Stimulated activated CD4-positive, alpha-beta T cell treated with anti-CD3 and anti-CD28 coated beads, Interleukin-4, amount 100 ng/mL, for 48 hours (primary cell): ENCODE data around the gene AFG3L2.

Source experiments
- DNase-seq, 2 donors: peaks; one replicate each; pipeline ENCODE4 v3.0.0-alpha.2; 2020; ENCODE audit warnings: low read depth in 2 of 2

AFG3L2 gene

GRCh38 chr18:12325726-12326245 is 51.2 kb downstream of the AFG3L2 start:
- no peak for DNase-seq

- no peak for DNase-seq
These were observed 51.9 kb downstream of the AFG3L2 start for GRCh38 chr18:12324991-12325725.

GRCh38 chr18:12321333-12321732 is 55.7 kb downstream of the AFG3L2 start:
- no peak for DNase-seq

- DNase-seq = no peak
These were observed 58.2 kb downstream of the AFG3L2 start for GRCh38 chr18:12318857-12319256.

GRCh38 chr18:12318334-12318697 is 58.7 kb downstream of the AFG3L2 start:
- DNase-seq = no peak

GRCh38 chr18:12317664-12318333 is 59.2 kb downstream of the AFG3L2 start:
- DNase-seq = no peak

- DNase-seq = no peak
These were observed 61.1 kb downstream of the AFG3L2 start for GRCh38 chr18:12315911-12316310.

GRCh38 chr18:12315490-12315889 is 61.5 kb downstream of the AFG3L2 start:
- no peak for DNase-seq

GRCh38 chr18:12314591-12315305 is 62.3 kb downstream of the AFG3L2 start:
- DNase-seq = no peak

- DNase-seq = no peak
These were observed 63.3 kb downstream of the AFG3L2 start for GRCh38 chr18:12313530-12314245.

GRCh38 chr18:12312976-12313375 is 64.1 kb downstream of the AFG3L2 start:
- no peak for DNase-seq

- DNase-seq = no peak
These were observed 66.3 kb downstream of the AFG3L2 start for GRCh38 chr18:12310762-12311161.

- no peak for DNase-seq
These were observed 67.3 kb downstream of the AFG3L2 start for GRCh38 chr18:12309683-12310198.

GRCh38 chr18:12308386-12309100 is 68.5 kb downstream of the AFG3L2 start:
- DNase-seq = peak; percentile 13 to 26

- peak in 1 of 2 donors; percentile 30 for DNase-seq
These were observed 69.2 kb downstream of the AFG3L2 start, which contains the start of gene TUBB6 for GRCh38 chr18:12307701-12308385. TSS of gene TUBB6 (plus strand) at chr18:12308241. CDS start at chr18:12308293, 52 bp downstream.

GRCh38 chr18:12306752-12307700 is 70.0 kb downstream of the AFG3L2 start:
- no peak for DNase-seq

- no peak for DNase-seq
These were observed 70.9 kb downstream of the AFG3L2 start for GRCh38 chr18:12305930-12306629.

- no peak for DNase-seq
These were observed 71.8 kb downstream of the AFG3L2 start for GRCh38 chr18:12305211-12305610.
